H1 (cell line): ENCODE data around the gene CLVS2. TPM values are rescaled to one million over a fixed set of nuclear protein-coding genes. Genes with fewer than 3 reads are reported as not detected.

Source experiments
- CTCF ChIA-PET: fragments of 300-600 bp; sonication (Branson Sonifier 250); formaldehyde crosslinking; loops from one replicate; lab custom pipeline; 2021; ENCODE audit not compliant: partially characterized antibody; lab: Charles Lee
- POLR2A ChIA-PET: fragments of 300-600 bp; sonication (Branson Sonifier 250); formaldehyde crosslinking; loops from one replicate; lab custom pipeline; 2021; ENCODE audit warnings: inconsistent platforms; ENCODE audit not compliant: partially characterized antibody; lab: Charles Lee
- DNase-seq, 2 experiments: peaks; one replicate each; pipeline versions ENCODE4 v3.0.0 to v3.0.0-alpha.2; 2010 to 2022; ENCODE audit warnings: low spot score in 2 of 2, low read depth in 1 of 2, mixed read lengths in 1 of 2
- FAIRE-seq: peaks from 2 replicates; lab custom pipeline; 2011; peaks lifted over from hg19 to GRCh38; lab: Jason Lieb, UNC
- H2AFZ ChIP-seq: 2 replicates; pipeline ENCODE4 v1.8.1; 2012; ENCODE audit warnings: low read length, inconsistent platforms
- H2AK5ac ChIP-seq: 2 replicates; pipeline ENCODE4 v1.6.1; 2013; ENCODE audit warnings: low read depth, low read length
- H2BK120ac ChIP-seq: replicated peaks from 2 replicates; pipeline ENCODE3; 2013; ENCODE audit warnings: low read depth, low read length, inconsistent platforms
- H2BK12ac ChIP-seq: 2 replicates; pipeline ENCODE4 v1.6.1; 2013; ENCODE audit warnings: low read depth, low read length
- H2BK15ac ChIP-seq: 2 replicates; pipeline ENCODE4 v1.6.1; 2013; ENCODE audit warnings: low read length
- H2BK20ac ChIP-seq: 2 replicates; pipeline ENCODE4 v1.6.1; 2013; ENCODE audit warnings: low read length
- H2BK5ac ChIP-seq: 2 replicates; pipeline ENCODE4 v1.6.1; 2013; ENCODE audit warnings: low read depth, low read length
- H3K14ac ChIP-seq: 2 replicates; pipeline ENCODE4 v1.6.1; 2013; ENCODE audit warnings: inconsistent platforms; ENCODE audit not compliant: insufficient read length
- H3K18ac ChIP-seq: 2 replicates; pipeline ENCODE4 v1.6.1; 2013; ENCODE audit warnings: low read length; ENCODE audit errors: extremely low read depth
- H3K23ac ChIP-seq: 2 replicates; pipeline ENCODE4 v1.6.1; 2013; ENCODE audit warnings: inconsistent platforms; ENCODE audit not compliant: insufficient read length
- H3K23me2 ChIP-seq: 2 replicates; pipeline ENCODE4 v1.6.1; 2013; ENCODE audit warnings: low read depth, low read length
- H3K27ac ChIP-seq: 2 replicates; pipeline ENCODE4 v1.6.1; 2011; ENCODE audit warnings: low read depth, low read length, inconsistent platforms
- H3K27me3 ChIP-seq, 4 experiments: replicated peaks in 1 of 4; 1 replicate in 1 of 4; 2 replicates in 3 of 4; pipeline versions ENCODE4 v1.6.1 to v1.8.1; 2011 to 2013; ENCODE audit warnings: low read length in 3 of 4, mild to moderate bottlenecking in 3 of 4, inconsistent platforms in 2 of 4, mixed read lengths in 2 of 4, moderate library complexity in 1 of 4; ENCODE audit not compliant: control insufficient read depth in 3 of 4, insufficient read depth in 3 of 4; ENCODE audit errors: extremely low read depth in 1 of 4
- H3K36me3 ChIP-seq, 4 experiments: 2 replicates each; pipeline versions ENCODE4 v1.6.1 to v1.8.1; 2011 to 2013; ENCODE audit warnings: mild to moderate bottlenecking in 4 of 4, low read length in 3 of 4, moderate library complexity in 2 of 4, control low read depth in 1 of 4, inconsistent platforms in 1 of 4; ENCODE audit not compliant: insufficient read depth in 4 of 4, control insufficient read depth in 2 of 4
- H3K4ac ChIP-seq: replicated peaks from 2 replicates; pipeline ENCODE3; 2013; ENCODE audit warnings: low read length, low read depth, mixed read lengths, inconsistent platforms; ENCODE audit not compliant: insufficient read length
- H3K4me1 ChIP-seq, 4 experiments: replicated peaks in 1 of 4; 1 replicate in 1 of 4; 2 replicates in 3 of 4; pipeline versions ENCODE4 v1.6.1 to v1.8.1; 2011 to 2013; ENCODE audit warnings: low read length in 3 of 4, inconsistent platforms in 2 of 4, mixed read lengths in 1 of 4; ENCODE audit not compliant: insufficient read depth in 4 of 4, control insufficient read depth in 3 of 4
- H3K4me2 ChIP-seq, 2 experiments: 2 replicates each; pipeline versions ENCODE4 v1.6.1 to v1.8.1; 2011 to 2013; ENCODE audit warnings: low read depth in 2 of 2, low read length in 2 of 2, control low read depth in 1 of 2, inconsistent platforms in 1 of 2, mild to moderate bottlenecking in 1 of 2; ENCODE audit not compliant: insufficient read depth in 1 of 2
- H3K4me3 ChIP-seq, 4 experiments: fragments of 200-600, 300-600 bp in 1 of 4; sonication (generic), shearing (Covaris generic), sonication (Bioruptor Twin) in 1 of 4; 2 replicates each; pipeline versions ENCODE4 v1.5.1 to v1.8.1; 2011 to 2016; ENCODE audit warnings: low read length in 4 of 4, low read depth in 3 of 4, control low read depth in 2 of 4, inconsistent platforms in 2 of 4, mild to moderate bottlenecking in 2 of 4, mixed read lengths in 1 of 4, moderate library complexity in 1 of 4; ENCODE audit not compliant: insufficient read depth in 2 of 4; ENCODE audit errors: extremely low read depth in 1 of 4
- H3K56ac ChIP-seq: replicated peaks from 2 replicates; pipeline ENCODE3; 2013; ENCODE audit warnings: low read depth, mild to moderate bottlenecking, mixed read lengths, low read length, inconsistent platforms; ENCODE audit not compliant: insufficient read length
- H3K79me1 ChIP-seq: 2 replicates; pipeline ENCODE4 v1.6.1; 2013; ENCODE audit warnings: low read depth, low read length, control low read depth
- H3K79me2 ChIP-seq, 2 experiments: 2 replicates each; pipeline versions ENCODE4 v1.6.1 to v1.8.1; 2012 to 2013; ENCODE audit warnings: low read length in 2 of 2, mild to moderate bottlenecking in 2 of 2, inconsistent platforms in 1 of 2; ENCODE audit not compliant: insufficient read depth in 2 of 2, control insufficient read depth in 1 of 2
- H3K9ac ChIP-seq, 4 experiments: replicated peaks in 1 of 4; 1 replicate in 1 of 4; 2 replicates in 3 of 4; pipeline versions ENCODE4 v1.6.1 to v1.8.1; 2011 to 2013; ENCODE audit warnings: low read depth in 3 of 4, low read length in 3 of 4, control low read depth in 2 of 4, mild to moderate bottlenecking in 2 of 4, moderate library complexity in 2 of 4, inconsistent platforms in 1 of 4; ENCODE audit errors: extremely low read depth in 1 of 4
- H3K9me3 ChIP-seq, 2 experiments: 2 replicates each; pipeline versions ENCODE4 v1.6.1 to v1.8.1; 2012 to 2013; ENCODE audit warnings: mild to moderate bottlenecking in 2 of 2, moderate library complexity in 2 of 2, control low read depth in 1 of 2, inconsistent platforms in 1 of 2, low read depth in 1 of 2, low read length in 1 of 2, mixed read lengths in 1 of 2; ENCODE audit not compliant: insufficient read depth in 2 of 2
- H4K20me1 ChIP-seq, 2 experiments: replicated peaks in 1 of 2; 2 replicates each; pipeline versions ENCODE3 to v1.8.1; 2011 to 2013; ENCODE audit warnings: inconsistent platforms in 2 of 2, low read length in 2 of 2, mild to moderate bottlenecking in 1 of 2; ENCODE audit not compliant: insufficient read depth in 2 of 2, control insufficient read depth in 1 of 2
- H4K5ac ChIP-seq: 2 replicates; pipeline ENCODE4 v1.6.1; 2013; ENCODE audit warnings: low read length, low read depth, mixed read lengths, inconsistent platforms; ENCODE audit not compliant: insufficient read length
- H4K8ac ChIP-seq: 2 replicates; pipeline ENCODE4 v1.8.0; 2013; ENCODE audit warnings: mild to moderate bottlenecking, moderate library complexity, low read length, inconsistent platforms; ENCODE audit not compliant: insufficient read depth; ENCODE audit errors: extremely low read depth
- H4K91ac ChIP-seq: replicated peaks from 2 replicates; pipeline ENCODE3; 2013; ENCODE audit warnings: low read length, mixed read lengths, inconsistent platforms; ENCODE audit not compliant: insufficient read length
- ATF2 ChIP-seq: IDR thresholded peaks from 2 replicates; pipeline ENCODE4 v1.6.1; 2012; ENCODE audit warnings: low read length, inconsistent platforms
- ATF3 ChIP-seq: IDR thresholded peaks from 2 replicates; pipeline ENCODE4 v1.6.1; 2011; ENCODE audit warnings: low read depth, mild to moderate bottlenecking, low read length; ENCODE audit not compliant: insufficient read depth
- BCL11A ChIP-seq, 2 experiments: IDR thresholded peaks; one replicate each; pipeline ENCODE4 v1.6.1; 2011; ENCODE audit warnings: low read depth in 2 of 2, low read length in 2 of 2, mild to moderate bottlenecking in 2 of 2
- CBX5 ChIP-seq: fragments of 300-800, 300-1000 bp; sonication (generic); IDR thresholded peaks from 2 replicates; pipeline ENCODE4 v1.7.1; 2016; ENCODE audit warnings: antibody characterized with exemption, low read length, low read depth
- CBX8 ChIP-seq: fragments of 300-800, 300-1000 bp; sonication (generic); IDR thresholded peaks from 2 replicates; pipeline ENCODE4 v1.7.1; 2016; ENCODE audit warnings: low read depth, low read length, borderline replicate concordance
- CTBP2 ChIP-seq: IDR thresholded peaks from 2 replicates; pipeline ENCODE4 v1.7.0; 2011; ENCODE audit warnings: borderline replicate concordance, mild to moderate bottlenecking, moderate library complexity, mixed read lengths, low read length; ENCODE audit not compliant: insufficient read depth, insufficient read length
- SRF ChIP-seq: IDR thresholded peaks from 2 replicates; pipeline ENCODE4 v1.6.1; 2011; ENCODE audit warnings: mild to moderate bottlenecking, low read depth, low read length, moderate library complexity
- TCF12 ChIP-seq: IDR thresholded peaks from 2 replicates; pipeline ENCODE4 v1.6.1; 2011; ENCODE audit warnings: low read depth, mild to moderate bottlenecking, low read length
- TEAD4 ChIP-seq: IDR thresholded peaks from 2 replicates; pipeline ENCODE4 v1.6.1; 2012; ENCODE audit warnings: low read depth, low read length, inconsistent platforms, mixed read lengths
- USF2 ChIP-seq: IDR thresholded peaks from 2 replicates; pipeline ENCODE4 v1.6.1; 2011; ENCODE audit warnings: low read length, improper control_type of control experiment
- ZNF274 ChIP-seq: IDR thresholded peaks from 2 replicates; pipeline ENCODE4 v1.7.0; 2012; ENCODE audit warnings: low read length, borderline replicate concordance; ENCODE audit errors: extremely low read depth
- WGBS, 2 experiments: shearing (Covaris generic) in 1 of 2; methylation state at CpG; one replicate each; pipeline versions ENCODE4 v1.1.6 to v1.1.7; 2013 to 2015; ENCODE audit warnings: low lambda C conversion rate in 2 of 2, mixed read lengths in 2 of 2, inconsistent platforms in 1 of 2, low coverage in 1 of 2, missing lambda C conversion rate in 1 of 2; ENCODE audit not compliant: insufficient replicate concordance in 2 of 2, insufficient coverage in 1 of 2, insufficient read length in 1 of 2; ENCODE audit errors: extremely low coverage in 1 of 2, missing lambda C conversion rate in 1 of 2; 5-methylcytosine and 5-hydroxymethylcytosine counted together
- polyA plus RNA-seq, 7 experiments: library from polyadenylated mRNA; depleted of rRNA in 3 of 7; stranded (reverse) in 5 of 7; unstranded in 2 of 7; fragments of >200 nt in 5 of 7; fragments of 200-250 nt in 2 of 7; gene quantifications; 1 replicate in 5 of 7; 2 replicates in 1 of 7; 4 replicates in 1 of 7; pipeline versions ENCODE4 v1.2.1 to v1.2.3, GENCODE V29; 2011 to 2013; ENCODE audit warnings: missing spikeins in 2 of 7, mixed read lengths in 2 of 7
- total RNA-seq: library from RNA; stranded (reverse); fragmentation: NEBNext Ultra II Directional; extraction: Animal tissue kit (Norgen Biotek cat#: 25700); gene quantifications from 2 replicates; pipeline ENCODE4 v1.2.1, GENCODE V29; 2021

The CLVS2 gene
- total and polyA plus RNA-seq, 2 of the 8 experiments (the other 6 are each of a cell fraction or from before 2014, with no cell fraction given), result 0.30 to 0.73 TPM

- H3K4ac ChIP-seq, result no peak overlapping the region
- H4K91ac ChIP-seq, result no peak overlapping the region
- FAIRE-seq, result no peak
- H4K20me1 ChIP-seq, result no peaks in the 10 kb centered on the region
- no peak overlapping the region for H2BK120ac ChIP-seq
- no peaks in the 10 kb centered on the region for H3K4me1 ChIP-seq
- H3K9ac ChIP-seq, result no peak overlapping the region
- H3K36me3 ChIP-seq, result no peaks in the 10 kb centered on the region
- CTCF ChIA-PET, result interaction anchor here (1.4 kb wide), 1 partner anchor 41 kb away, joined by 3 read pairs; no protein-coding TSS in a partner anchor
- no peak overlapping the region for H2BK15ac ChIP-seq
- no peaks in the 10 kb centered on the region for H3K79me2 ChIP-seq
- H3K4me2 ChIP-seq, result no peak overlapping the region
- 92% methylated on average over 2 of the region's 2 CpGs; no CpG with 5 or more reads in 1 of the 2 experiments for WGBS, 2 experiments
- no peak overlapping the region for H4K8ac ChIP-seq
- POLR2A ChIA-PET, result no interaction called here
- no peak overlapping the region for H4K5ac ChIP-seq
- no peak overlapping the region for H2BK20ac ChIP-seq
- H2AK5ac ChIP-seq, result no peak overlapping the region
- no peak for DNase-seq
- no peak overlapping the region for H3K23ac ChIP-seq
- H2BK12ac ChIP-seq, result no peak overlapping the region
- no peak overlapping the region for H3K56ac ChIP-seq
- no peak overlapping the region for H3K4me3 ChIP-seq
- no peak overlapping the region for H2BK5ac ChIP-seq
- no peaks in the 10 kb centered on the region for H3K9me3 ChIP-seq
- H3K27ac ChIP-seq, result no peak overlapping the region
- H3K23me2 ChIP-seq, result no peaks in the 10 kb centered on the region; the same call in 1 of the 2 replicates
- no peak overlapping the region for H3K14ac ChIP-seq
- H3K18ac ChIP-seq, result no peak overlapping the region
- no peaks in the 10 kb centered on the region for H3K27me3 ChIP-seq
- H2AFZ ChIP-seq, result no peak overlapping the region
- no peaks in the 10 kb centered on the region for H3K79me1 ChIP-seq
- no peak for TF ChIP-seq ZNF274
- TF ChIP-seq ATF3, result no peak
- no peak for TF ChIP-seq TEAD4
- no peak for TF ChIP-seq ATF2
- TF ChIP-seq CBX8, result no peak
- no peak for TF ChIP-seq CTBP2
- TF ChIP-seq USF2, result no peak
- no peak for TF ChIP-seq TCF12
- TF ChIP-seq BCL11A (IDR thresholded peaks at IDR 0.05; ENCODE audit: low read depth in 2 of 2, low read length in 2 of 2), result no peak
- no peak for TF ChIP-seq SRF
- TF ChIP-seq CBX5, result no peak
These were observed 68.0 kb downstream of the CLVS2 start for GRCh38 chr6:123064038-123064437.
